SK-N-SH (cell line): ENCODE data around the gene LANCL2. TPM values are rescaled to one million over a fixed set of nuclear protein-coding genes. Genes with fewer than 3 reads are reported as not detected.

Source experiments
- CTCF ChIA-PET: fragments of 300-600, 350-600 bp; formaldehyde crosslinking; extraction: SDS; loops from one replicate; lab custom pipeline; 2021; lab: Yijun Ruan, JAX
- POLR2A ChIA-PET: fragments of 350-600 bp; sonication (Branson Sonifier 250); formaldehyde crosslinking; extraction: SDS; loops from one replicate; lab custom pipeline; 2020; ENCODE audit warnings: antibody characterized with exemption, inconsistent platforms; lab: Yijun Ruan, JAX
- DNase-seq: peaks from one replicate; pipeline ENCODE4 v3.0.0; 2012
- H2AFZ ChIP-seq: fragments of 200-600 bp; sonication (generic); 2 replicates; pipeline ENCODE4 v1.8.1; 2016; ENCODE audit warnings: antibody characterized with exemption, mild to moderate bottlenecking, low read depth
- H3F3A ChIP-seq: fragments of 200-600 bp; sonication (generic); replicated peaks from 2 replicates; pipeline ENCODE3; 2016; ENCODE audit warnings: antibody characterized with exemption, mild to moderate bottlenecking; ENCODE audit not compliant: insufficient read depth
- H3K27ac ChIP-seq, 2 experiments: fragments of 200-500 bp in 1 of 2; fragments of 200-600 bp in 1 of 2; sonication (Bioruptor generic) in 1 of 2; sonication (generic), shearing (Covaris generic) in 1 of 2; 2 replicates each; pipeline versions ENCODE4 v1.5.1 to v1.6.1; 2014 to 2016; ENCODE audit warnings: low read depth in 2 of 2, inconsistent platforms in 1 of 2, low read length in 1 of 2, mild to moderate bottlenecking in 1 of 2, mixed read lengths in 1 of 2
- H3K27me3 ChIP-seq: fragments of 200-600 bp; sonication (generic), shearing (Covaris generic); 2 replicates; pipeline ENCODE4 v1.6.1; 2016; ENCODE audit warnings: mixed run types; ENCODE audit not compliant: insufficient read depth
- H3K36me3 ChIP-seq, 2 experiments: fragments of 200-500 bp in 1 of 2; fragments of 200-600 bp in 1 of 2; sonication (Bioruptor generic) in 1 of 2; sonication (generic) in 1 of 2; replicated peaks in 1 of 2; 2 replicates each; pipeline versions ENCODE3 to v1.5.1; 2014 to 2016; ENCODE audit warnings: low read length in 1 of 2, mild to moderate bottlenecking in 1 of 2; ENCODE audit not compliant: insufficient read depth in 2 of 2, control insufficient read depth in 1 of 2
- H3K4me1 ChIP-seq, 2 experiments: fragments of 200-500 bp in 1 of 2; fragments of 200-600 bp in 1 of 2; sonication (Bioruptor generic) in 1 of 2; sonication (generic), shearing (Covaris generic) in 1 of 2; 2 replicates each; pipeline versions ENCODE4 v1.5.1 to v1.6.1; 2014 to 2016; ENCODE audit warnings: low read depth in 1 of 2, low read length in 1 of 2, mixed run types in 1 of 2; ENCODE audit not compliant: insufficient read depth in 2 of 2, control insufficient read depth in 1 of 2
- H3K4me2 ChIP-seq: fragments of 200-600 bp; sonication (generic), shearing (Covaris generic); 2 replicates; pipeline ENCODE4 v1.6.1; 2017; ENCODE audit warnings: mixed run types
- H3K4me3 ChIP-seq, 2 experiments: fragments of 200-500 bp in 1 of 2; fragments of 200-600 bp in 1 of 2; sonication (Bioruptor generic) in 1 of 2; sonication (generic), shearing (Covaris generic) in 1 of 2; 2 replicates each; pipeline versions ENCODE4 v1.5.1 to v1.8.1; 2014 to 2016; ENCODE audit warnings: low read depth in 2 of 2, inconsistent platforms in 1 of 2, low read length in 1 of 2, mild to moderate bottlenecking in 1 of 2, mixed read lengths in 1 of 2, moderate library complexity in 1 of 2
- H3K79me2 ChIP-seq: fragments of 200-600 bp; sonication (generic); 2 replicates; pipeline ENCODE4 v1.8.1; 2017; ENCODE audit warnings: mild to moderate bottlenecking; ENCODE audit not compliant: insufficient read depth
- H3K9ac ChIP-seq: fragments of 200-600 bp; sonication (generic); 2 replicates; pipeline ENCODE4 v1.6.1; 2017; ENCODE audit warnings: mixed run types
- H3K9me2 ChIP-seq: fragments of 200-600 bp; sonication (generic); 2 replicates; pipeline ENCODE4 v1.6.1; 2017; ENCODE audit warnings: mixed run types
- H3K9me3 ChIP-seq: fragments of 200-600 bp; sonication (generic); 2 replicates; pipeline ENCODE4 v1.6.1; 2017; ENCODE audit warnings: mixed run types, mild to moderate bottlenecking, moderate library complexity
- H4K20me1 ChIP-seq: fragments of 200-600 bp; sonication (generic); 2 replicates; pipeline ENCODE4 v1.6.1; 2017; ENCODE audit warnings: mild to moderate bottlenecking, mixed run types; ENCODE audit not compliant: insufficient read depth
- GABPA ChIP-seq: IDR thresholded peaks from 2 replicates; pipeline ENCODE4 v1.4.0; 2012; ENCODE audit warnings: low read depth, mild to moderate bottlenecking
- JUND ChIP-seq: IDR thresholded peaks from 2 replicates; pipeline ENCODE4 v1.4.0; 2012
- MEF2A ChIP-seq: IDR thresholded peaks from 2 replicates; pipeline ENCODE4 v1.4.0; 2012; ENCODE audit warnings: low read depth, borderline replicate concordance
- RAD21 ChIP-seq: IDR thresholded peaks from 2 replicates; pipeline ENCODE4 v1.6.1; 2012; ENCODE audit warnings: mild to moderate bottlenecking, low read length
- SIN3A ChIP-seq: IDR thresholded peaks from 2 replicates; pipeline ENCODE4 v1.6.1; 2012; ENCODE audit warnings: low read depth, mild to moderate bottlenecking, low read length, moderate library complexity, borderline replicate concordance
- SMC3 ChIP-seq: IDR thresholded peaks from 2 replicates; pipeline ENCODE4 v1.6.1; 2012; ENCODE audit warnings: low read depth, low read length, improper control_type of control experiment
- TAF1 ChIP-seq: IDR thresholded peaks from 2 replicates; pipeline ENCODE4 v1.6.1; 2012; ENCODE audit warnings: low read depth, mild to moderate bottlenecking, low read length, moderate library complexity, borderline replicate concordance
- TEAD4 ChIP-seq: IDR thresholded peaks from 2 replicates; pipeline ENCODE4 v1.4.0; 2012; ENCODE audit warnings: mild to moderate bottlenecking, borderline replicate concordance; ENCODE audit not compliant: insufficient read depth
- YY1 ChIP-seq: IDR thresholded peaks from 2 replicates; pipeline ENCODE4 v1.4.0; 2012; ENCODE audit warnings: low read depth, mild to moderate bottlenecking
- WGBS: methylation state at CpG from one replicate; pipeline ENCODE4 v1.1.6; 2017; ENCODE audit warnings: low lambda C conversion rate; 5-methylcytosine and 5-hydroxymethylcytosine counted together
- polyA plus RNA-seq, 3 experiments: library from polyadenylated mRNA; depleted of rRNA; stranded (reverse); fragments of >200 nt; gene quantifications; 2 replicates each; pipeline ENCODE4 v1.2.3, GENCODE V29; 2012
- TF ChIP-seq, protein P1 (sequence below): fragments of 150-350 bp; IDR thresholded peaks from 2 replicates; pipeline ENCODE4 v1.6.1; 2017; ENCODE audit warnings: antibody characterized with exemption, low read length, low read depth, borderline replicate concordance
- TF ChIP-seq, protein P2 (sequence below): fragments of 200-600 bp; sonication (generic); IDR thresholded peaks from 2 replicates; pipeline ENCODE4 v1.6.1; 2017; ENCODE audit warnings: antibody characterized with exemption, mild to moderate bottlenecking, moderate library complexity
- TF ChIP-seq, protein P3 (sequence below): IDR thresholded peaks from 2 replicates; pipeline ENCODE4 v1.4.0; 2012; ENCODE audit warnings: low read depth, borderline replicate concordance
- TF ChIP-seq, protein P4 (sequence below): IDR thresholded peaks from 2 replicates; pipeline ENCODE4; 2012

LANCL2 gene
- polyA plus RNA-seq, 1 of the 3 experiments (the other 2 are of a cell fraction) = 36.7 TPM

DNA sequence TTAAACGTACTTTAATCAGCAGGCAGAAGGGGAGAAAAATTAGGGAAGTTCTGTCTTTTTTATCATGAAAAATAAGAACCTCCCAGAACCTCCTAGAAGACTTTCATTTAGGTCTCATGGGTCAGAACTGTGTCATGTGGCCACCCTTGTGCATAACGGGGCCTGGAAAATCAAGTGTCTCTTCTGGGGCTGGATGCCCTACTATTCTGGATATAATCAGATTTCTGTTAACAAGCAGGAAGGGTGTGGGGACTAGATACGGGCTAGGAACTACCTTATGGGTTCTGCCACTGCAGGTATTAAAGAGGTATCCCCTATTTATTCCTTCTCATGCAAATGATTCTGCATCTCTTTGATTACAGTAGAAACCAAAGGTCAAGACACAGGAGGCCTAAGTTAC is 14.1 kb downstream of the LANCL2 start (continued):
- TF ChIP-seq, protein P1, sequence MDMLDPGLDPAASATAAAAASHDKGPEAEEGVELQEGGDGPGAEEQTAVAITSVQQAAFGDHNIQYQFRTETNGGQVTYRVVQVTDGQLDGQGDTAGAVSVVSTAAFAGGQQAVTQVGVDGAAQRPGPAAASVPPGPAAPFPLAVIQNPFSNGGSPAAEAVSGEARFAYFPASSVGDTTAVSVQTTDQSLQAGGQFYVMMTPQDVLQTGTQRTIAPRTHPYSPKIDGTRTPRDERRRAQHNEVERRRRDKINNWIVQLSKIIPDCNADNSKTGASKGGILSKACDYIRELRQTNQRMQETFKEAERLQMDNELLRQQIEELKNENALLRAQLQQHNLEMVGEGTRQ = no peak
- TF ChIP-seq, protein P2, sequence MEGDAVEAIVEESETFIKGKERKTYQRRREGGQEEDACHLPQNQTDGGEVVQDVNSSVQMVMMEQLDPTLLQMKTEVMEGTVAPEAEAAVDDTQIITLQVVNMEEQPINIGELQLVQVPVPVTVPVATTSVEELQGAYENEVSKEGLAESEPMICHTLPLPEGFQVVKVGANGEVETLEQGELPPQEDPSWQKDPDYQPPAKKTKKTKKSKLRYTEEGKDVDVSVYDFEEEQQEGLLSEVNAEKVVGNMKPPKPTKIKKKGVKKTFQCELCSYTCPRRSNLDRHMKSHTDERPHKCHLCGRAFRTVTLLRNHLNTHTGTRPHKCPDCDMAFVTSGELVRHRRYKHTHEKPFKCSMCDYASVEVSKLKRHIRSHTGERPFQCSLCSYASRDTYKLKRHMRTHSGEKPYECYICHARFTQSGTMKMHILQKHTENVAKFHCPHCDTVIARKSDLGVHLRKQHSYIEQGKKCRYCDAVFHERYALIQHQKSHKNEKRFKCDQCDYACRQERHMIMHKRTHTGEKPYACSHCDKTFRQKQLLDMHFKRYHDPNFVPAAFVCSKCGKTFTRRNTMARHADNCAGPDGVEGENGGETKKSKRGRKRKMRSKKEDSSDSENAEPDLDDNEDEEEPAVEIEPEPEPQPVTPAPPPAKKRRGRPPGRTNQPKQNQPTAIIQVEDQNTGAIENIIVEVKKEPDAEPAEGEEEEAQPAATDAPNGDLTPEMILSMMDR = no peak
- TF ChIP-seq MEF2A = no peak

DNA sequence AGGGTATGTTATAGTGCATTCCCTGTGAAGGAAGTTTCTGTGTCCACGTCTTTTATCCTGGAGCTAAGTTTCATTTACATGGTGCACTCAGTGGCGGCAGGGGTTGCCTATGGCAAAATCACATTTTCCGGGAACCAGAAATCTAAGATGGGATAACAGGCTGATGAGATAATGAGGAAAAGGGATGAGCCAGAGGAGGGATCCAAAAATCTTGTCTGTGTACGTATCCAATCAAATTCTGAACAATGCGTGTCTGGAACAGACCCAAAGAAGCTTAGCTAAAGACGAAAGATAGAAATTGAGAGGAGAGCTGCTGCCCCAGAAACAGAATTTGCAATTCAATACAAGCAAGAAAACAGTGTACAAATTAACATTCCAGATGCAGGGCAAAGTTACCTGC is 16.1 kb downstream of the LANCL2 start:
- Histone ChIP-seq H3K27me3 (no peaks in the 10 kb centered on the region), H3K4me2 (no peak overlapping the region), H3K4me3 (no peak overlapping the region), H4K20me1 (no peaks in the 10 kb centered on the region), H3K9me2 (no peaks in the 10 kb centered on the region), H3K79me2 (peaks cover 47% of the 10 kb centered on the region), H3K36me3 (peaks cover 0 to 22% of the 10 kb centered on the region in 2 experiments), H2AFZ (no peak overlapping the region), H3K9me3 (0 out of 2 replicates have a peak, but pooled peaks cover 5% of the 10 kb centered on the region), H3F3A (no peaks in the 10 kb centered on the region), H3K27ac (no peak overlapping the region), H3K4me1 (peaks cover 0 to 4% of the 10 kb centered on the region in 2 experiments; a peak in 1 of 4 replicates), H3K9ac (no peak overlapping the region)
- DNase-seq = no peak
- CTCF ChIA-PET = interaction anchor here (1.1 to 1.8 kb wide), 2 partner anchors 15 to 126 kb away, joined by 3 to 6 read pairs; no protein-coding TSS in a partner anchor
- no peak for TF ChIP-seq RAD21
- no peak for TF ChIP-seq GABPA
- POLR2A ChIA-PET = interaction anchor here (0.9 kb wide), 1 partner anchor 16 kb away, joined by 3 read pairs; no protein-coding TSS in a partner anchor
- WGBS = 77% methylated on average over 6 of the region's 6 CpGs

DNA sequence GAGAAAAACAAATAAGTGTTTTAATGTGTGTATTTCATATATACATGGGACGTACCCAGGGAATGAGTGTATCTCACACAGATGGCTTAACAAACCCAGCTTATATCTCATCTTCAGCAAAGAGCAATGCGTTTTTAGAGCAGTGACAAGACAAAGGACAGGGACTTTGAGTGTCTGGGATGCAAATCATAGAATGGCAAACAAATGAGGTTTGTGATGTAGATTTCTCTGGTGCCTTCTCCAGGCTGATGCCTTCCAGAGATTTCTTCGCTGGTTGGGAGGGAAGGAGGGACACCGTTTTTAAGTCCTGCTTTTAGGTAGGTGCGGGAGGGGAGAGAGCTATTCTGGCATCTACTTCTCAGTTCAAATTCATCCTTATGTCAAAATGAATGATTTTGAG is 16.6 kb downstream of the LANCL2 start:
- Histone ChIP-seq H3K9ac (no peak overlapping the region), H3K4me2 (no peak overlapping the region), H4K20me1 (no peaks in the 10 kb centered on the region), H3K27ac (no peak overlapping the region), H2AFZ (no peak overlapping the region), H3K36me3 (peaks cover 0 to 18% of the 10 kb centered on the region in 2 experiments), H3F3A (no peaks in the 10 kb centered on the region), H3K27me3 (no peaks in the 10 kb centered on the region), H3K4me1 (peaks cover 0 to 4% of the 10 kb centered on the region in 2 experiments; a peak in 1 of 4 replicates), H3K4me3 (no peak overlapping the region), H3K9me3 (peaks cover 10% of the 10 kb centered on the region; the same call in 1 of the 2 replicates), H3K9me2 (no peaks in the 10 kb centered on the region), H3K79me2 (peaks cover 42% of the 10 kb centered on the region)
- 89% methylated on average over 5 of the region's 5 CpGs for WGBS
- no peak for DNase-seq
- CTCF ChIA-PET = interaction anchor here (1.7 to 1.8 kb wide), 2 partner anchors 34 to 127 kb away, joined by 4 to 6 read pairs; no protein-coding TSS in a partner anchor
- no peak for TF ChIP-seq SIN3A
- no peak for TF ChIP-seq TEAD4
- TF ChIP-seq JUND = no peak
- TF ChIP-seq, protein P3, sequence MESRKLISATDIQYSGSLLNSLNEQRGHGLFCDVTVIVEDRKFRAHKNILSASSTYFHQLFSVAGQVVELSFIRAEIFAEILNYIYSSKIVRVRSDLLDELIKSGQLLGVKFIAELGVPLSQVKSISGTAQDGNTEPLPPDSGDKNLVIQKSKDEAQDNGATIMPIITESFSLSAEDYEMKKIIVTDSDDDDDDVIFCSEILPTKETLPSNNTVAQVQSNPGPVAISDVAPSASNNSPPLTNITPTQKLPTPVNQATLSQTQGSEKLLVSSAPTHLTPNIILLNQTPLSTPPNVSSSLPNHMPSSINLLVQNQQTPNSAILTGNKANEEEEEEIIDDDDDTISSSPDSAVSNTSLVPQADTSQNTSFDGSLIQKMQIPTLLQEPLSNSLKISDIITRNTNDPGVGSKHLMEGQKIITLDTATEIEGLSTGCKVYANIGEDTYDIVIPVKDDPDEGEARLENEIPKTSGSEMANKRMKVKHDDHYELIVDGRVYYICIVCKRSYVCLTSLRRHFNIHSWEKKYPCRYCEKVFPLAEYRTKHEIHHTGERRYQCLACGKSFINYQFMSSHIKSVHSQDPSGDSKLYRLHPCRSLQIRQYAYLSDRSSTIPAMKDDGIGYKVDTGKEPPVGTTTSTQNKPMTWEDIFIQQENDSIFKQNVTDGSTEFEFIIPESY = no peak
- TF ChIP-seq, protein P4, sequence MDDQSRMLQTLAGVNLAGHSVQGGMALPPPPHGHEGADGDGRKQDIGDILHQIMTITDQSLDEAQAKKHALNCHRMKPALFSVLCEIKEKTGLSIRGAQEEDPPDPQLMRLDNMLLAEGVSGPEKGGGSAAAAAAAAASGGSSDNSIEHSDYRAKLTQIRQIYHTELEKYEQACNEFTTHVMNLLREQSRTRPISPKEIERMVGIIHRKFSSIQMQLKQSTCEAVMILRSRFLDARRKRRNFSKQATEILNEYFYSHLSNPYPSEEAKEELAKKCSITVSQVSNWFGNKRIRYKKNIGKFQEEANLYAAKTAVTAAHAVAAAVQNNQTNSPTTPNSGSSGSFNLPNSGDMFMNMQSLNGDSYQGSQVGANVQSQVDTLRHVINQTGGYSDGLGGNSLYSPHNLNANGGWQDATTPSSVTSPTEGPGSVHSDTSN = no peak
- TF ChIP-seq GABPA = no peak
- no peak for TF ChIP-seq TAF1
- TF ChIP-seq SMC3 = no peak
- no peak for TF ChIP-seq YY1
- POLR2A ChIA-PET = interaction anchor here (0.9 to 1.4 kb wide), 2 partner anchors 16 kb away, joined by 3 to 4 read pairs; no protein-coding TSS in a partner anchor
